ENCODE measurements around the gene PRKN. TPM values are rescaled to one million over a fixed set of nuclear protein-coding genes. Genes with fewer than 3 reads are reported as not detected.

The PRKN gene
- total RNA-seq, 2 experiments from 2014 or later: not detected

GRCh38 chr6:162491637-162492036 is 235.9 kb downstream of the PRKN start:
- Mint-ChIP-seq H3K4me1 (no peaks in the 10 kb centered on the region), H3K4me3 (no peak overlapping the region), H3K9me3 (ENCODE audit: low read depth) (peaks cover 4% of the 10 kb centered on the region), H3K27ac (no peak overlapping the region), H3K36me3 (no peaks in the 10 kb centered on the region), H3K27me3 (no peaks in the 10 kb centered on the region)
- ATAC-seq (no peak), DNase-seq (no peak)
- CTCF ChIA-PET: no interaction called here

GRCh38 chr6:162489101-162489976 is 238.2 kb downstream of the PRKN start:
- H3K36me3 Mint-ChIP-seq: no peaks in the 10 kb centered on the region
- CTCF ChIA-PET: no interaction called here

GRCh38 chr6:162488444-162488843 is 239.1 kb downstream of the PRKN start:
- DNase-seq (no peak), ATAC-seq (no peak)
- no peaks in the 10 kb centered on the region for H3K4me1 Mint-ChIP-seq
- CTCF ChIA-PET: no interaction called here
- H3K36me3 Mint-ChIP-seq: no peaks in the 10 kb centered on the region
- H3K9me3 Mint-ChIP-seq (ENCODE audit: low read depth): peaks cover 2% of the 10 kb centered on the region
- no peak overlapping the region for H3K4me3 Mint-ChIP-seq
- no peaks in the 10 kb centered on the region for H3K27me3 Mint-ChIP-seq
- no peak overlapping the region for H3K27ac Mint-ChIP-seq

More at GRCh38 chr6:162489101-162489976, 238.2 kb downstream of the PRKN start:
- ATAC-seq (no peak), DNase-seq (no peak)
- Mint-ChIP-seq H3K9me3 (ENCODE audit: low read depth) (peaks cover 3% of the 10 kb centered on the region), H3K4me1 (no peaks in the 10 kb centered on the region), H3K4me3 (no peak overlapping the region), H3K27ac (no peak overlapping the region), H3K27me3 (no peaks in the 10 kb centered on the region)

- ATAC-seq: no peak
- peaks cover 2% of the 10 kb centered on the region for H3K9me3 Mint-ChIP-seq (ENCODE audit: low read depth)
- CTCF ChIA-PET: no interaction called here
- no peaks in the 10 kb centered on the region for H3K36me3 Mint-ChIP-seq
- H3K27ac Mint-ChIP-seq: no peak overlapping the region
- no peaks in the 10 kb centered on the region for H3K4me1 Mint-ChIP-seq
- H3K4me3 Mint-ChIP-seq: no peak overlapping the region
- H3K27me3 Mint-ChIP-seq: no peaks in the 10 kb centered on the region
- DNase-seq: no peak
Measured at GRCh38 chr6:162485464-162485863, 242.1 kb downstream of the PRKN start.

DNA sequence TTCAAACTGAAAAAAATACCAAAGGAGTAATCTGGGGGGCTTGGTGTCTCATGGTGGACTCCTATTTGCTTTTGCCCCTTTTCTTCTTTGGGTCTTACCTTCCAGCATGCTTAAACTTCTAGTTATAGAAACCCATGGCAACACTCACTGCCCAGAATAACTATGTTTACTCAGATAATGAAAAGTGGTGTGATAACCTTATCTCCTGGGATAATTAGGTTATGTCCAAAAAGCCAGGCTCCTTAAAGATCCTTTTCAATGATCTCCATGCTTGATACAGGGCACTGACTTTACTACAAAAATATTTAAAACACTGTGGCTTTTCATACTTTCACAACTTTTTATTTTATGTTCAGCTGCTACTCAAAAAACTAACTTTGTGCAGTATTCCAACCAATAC is 245.6 kb downstream of the PRKN start:
- Mint-ChIP-seq H3K4me3 (no peak overlapping the region), H3K27me3 (no peaks in the 10 kb centered on the region), H3K36me3 (no peaks in the 10 kb centered on the region), H3K4me1 (no peaks in the 10 kb centered on the region), H3K27ac (no peak overlapping the region), H3K9me3 (ENCODE audit: low read depth) (peaks cover 5% of the 10 kb centered on the region)
- CTCF ChIA-PET: no interaction called here
- DNase-seq (no peak), ATAC-seq (no peak)

DNA sequence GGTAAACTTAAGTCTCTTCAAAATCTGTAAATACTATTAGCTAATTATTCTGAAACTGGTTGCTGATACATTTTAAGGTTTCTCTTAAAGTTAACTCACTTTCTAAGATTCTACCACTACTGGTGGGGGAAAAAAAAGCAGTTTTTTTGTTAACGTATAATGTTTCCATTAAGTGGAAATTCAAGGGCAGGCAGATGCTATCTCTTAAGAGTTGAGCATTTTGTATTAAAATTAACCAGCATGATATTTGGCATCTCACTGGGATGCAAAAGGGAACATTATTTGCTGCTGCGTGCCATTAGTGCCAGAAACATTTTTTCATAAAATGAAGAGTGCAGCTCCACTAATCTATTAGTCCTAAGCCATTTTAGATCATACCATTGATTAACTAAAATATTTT is 246.2 kb downstream of the PRKN start:
- no peaks in the 10 kb centered on the region for H3K4me1 Mint-ChIP-seq
- H3K4me3 Mint-ChIP-seq: no peak overlapping the region
- no peaks in the 10 kb centered on the region for H3K27me3 Mint-ChIP-seq
- DNase-seq (no peak), ATAC-seq (no peak)
- no peaks in the 10 kb centered on the region for H3K36me3 Mint-ChIP-seq
- no peak overlapping the region for H3K27ac Mint-ChIP-seq
- CTCF ChIA-PET: no interaction called here
- H3K9me3 Mint-ChIP-seq (ENCODE audit: low read depth): peaks cover 5% of the 10 kb centered on the region

DNA sequence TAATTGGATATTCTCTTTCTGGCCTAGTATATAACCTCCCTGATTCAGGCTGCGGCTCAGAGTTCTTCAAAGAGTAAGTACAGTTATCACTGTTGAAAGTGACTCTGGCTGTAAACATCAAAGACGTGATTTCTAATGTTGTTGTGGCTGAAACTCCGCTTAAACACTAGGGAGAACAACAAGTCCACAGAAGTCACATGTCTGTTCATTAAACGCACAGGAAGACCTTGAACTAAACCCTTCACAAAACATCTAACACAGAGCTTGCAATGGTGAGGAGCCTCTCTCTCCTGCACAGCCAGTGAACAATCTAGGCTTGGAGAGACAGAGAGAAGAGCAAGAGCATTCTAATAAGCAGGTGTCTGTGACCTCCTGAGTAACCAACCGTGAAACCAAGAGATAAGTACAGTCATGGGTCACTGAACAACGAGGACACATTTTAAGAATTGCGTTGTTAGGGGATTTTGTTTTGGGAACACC is 249.3 kb downstream of the PRKN start:
- ATAC-seq (no peak), DNase-seq (no peak)
- H3K9me3 Mint-ChIP-seq (ENCODE audit: low read depth): peaks cover 9% of the 10 kb centered on the region
- CTCF ChIA-PET: no interaction called here
- H3K36me3 Mint-ChIP-seq: no peaks in the 10 kb centered on the region
- H3K27me3 Mint-ChIP-seq: no peaks in the 10 kb centered on the region
- H3K4me1 Mint-ChIP-seq: no peaks in the 10 kb centered on the region
- no peak overlapping the region for H3K4me3 Mint-ChIP-seq
- no peak overlapping the region for H3K27ac Mint-ChIP-seq

DNA sequence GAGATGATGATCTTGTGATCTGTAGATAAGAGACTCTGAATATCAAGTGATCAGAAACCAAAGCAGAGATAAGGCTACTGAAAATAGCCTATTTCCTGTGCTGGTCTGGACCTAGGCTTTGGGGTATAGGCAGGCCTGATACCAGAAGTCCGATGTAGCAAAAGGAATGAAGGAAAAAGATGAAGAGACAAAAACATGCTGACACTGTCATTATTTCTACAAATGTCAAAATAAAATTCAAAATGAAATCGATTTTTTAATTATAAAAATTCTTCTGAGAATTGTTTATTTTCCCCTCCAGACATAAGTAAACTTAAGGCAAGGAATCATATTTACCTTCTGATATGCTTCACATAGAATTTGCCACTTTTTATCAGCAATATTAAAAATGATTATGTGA is 252.8 kb downstream of the PRKN start:
- H3K4me3 Mint-ChIP-seq: no peak overlapping the region

GRCh38 chr6:162471842-162472241 is 255.7 kb downstream of the PRKN start:
- Mint-ChIP-seq H3K27me3 (no peaks in the 10 kb centered on the region), H3K9me3 (ENCODE audit: low read depth) (peaks cover 4% of the 10 kb centered on the region), H3K27ac (no peak overlapping the region), H3K36me3 (no peaks in the 10 kb centered on the region), H3K4me3 (no peak overlapping the region), H3K4me1 (no peaks in the 10 kb centered on the region)
- ATAC-seq (no peak), DNase-seq (no peak)
- CTCF ChIA-PET: no interaction called here

More for the DNA sequence above, 252.8 kb downstream of the PRKN start:
- Mint-ChIP-seq H3K27me3 (no peaks in the 10 kb centered on the region), H3K27ac (no peak overlapping the region), H3K9me3 (ENCODE audit: low read depth) (peaks cover 4% of the 10 kb centered on the region), H3K4me1 (no peaks in the 10 kb centered on the region), H3K36me3 (no peaks in the 10 kb centered on the region)
- ATAC-seq (no peak), DNase-seq (no peak)
- CTCF ChIA-PET: no interaction called here

GRCh38 chr6:162468326-162468725 is 259.2 kb downstream of the PRKN start:
- Mint-ChIP-seq H3K27me3 (no peaks in the 10 kb centered on the region), H3K27ac (no peak overlapping the region), H3K4me1 (no peaks in the 10 kb centered on the region), H3K4me3 (no peak overlapping the region), H3K36me3 (no peaks in the 10 kb centered on the region), H3K9me3 (ENCODE audit: low read depth) (no peaks in the 10 kb centered on the region)
- no peak for ATAC-seq
- DNase-seq: no peak
- CTCF ChIA-PET: no interaction called here

DNA sequence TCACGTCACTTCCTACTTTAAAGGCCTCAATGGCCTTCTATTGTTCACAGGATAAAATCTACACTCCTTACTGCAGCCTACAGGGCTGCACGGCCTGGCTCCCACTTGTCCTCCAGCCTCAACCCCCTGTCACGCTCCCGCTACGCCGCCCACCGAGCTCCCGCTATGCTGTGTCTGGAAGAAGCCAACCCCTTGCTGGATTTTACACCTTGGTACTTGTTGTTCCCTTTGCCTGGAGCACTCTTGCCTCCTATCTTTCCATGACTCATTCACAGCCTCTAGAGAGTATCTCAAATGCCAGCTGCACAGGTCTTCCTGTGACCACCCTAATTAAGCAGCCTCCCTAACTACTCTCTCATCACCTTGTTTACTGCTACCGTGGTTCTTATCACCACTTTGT is 259.9 kb downstream of the PRKN start:
- no peaks in the 10 kb centered on the region for H3K27me3 Mint-ChIP-seq
- CTCF ChIA-PET: no interaction called here
- ATAC-seq (no peak), DNase-seq (no peak)
- no peak overlapping the region for H3K4me3 Mint-ChIP-seq
- H3K36me3 Mint-ChIP-seq: no peaks in the 10 kb centered on the region
- no peak overlapping the region for H3K27ac Mint-ChIP-seq
- H3K9me3 Mint-ChIP-seq (ENCODE audit: low read depth): no peaks in the 10 kb centered on the region
- H3K4me1 Mint-ChIP-seq: no peaks in the 10 kb centered on the region

GRCh38 chr6:162463576-162463975 is 264.0 kb downstream of the PRKN start:
- no peak for DNase-seq
- peaks cover 5% of the 10 kb centered on the region for H3K9me3 Mint-ChIP-seq (ENCODE audit: low read depth)
- H3K4me3 Mint-ChIP-seq: no peak overlapping the region
- CTCF ChIA-PET: no interaction called here
- no peaks in the 10 kb centered on the region for H3K27me3 Mint-ChIP-seq
- no peaks in the 10 kb centered on the region for H3K36me3 Mint-ChIP-seq
- no peaks in the 10 kb centered on the region for H3K4me1 Mint-ChIP-seq
- ATAC-seq: no peak
- no peak overlapping the region for H3K27ac Mint-ChIP-seq

GRCh38 chr6:162459985-162460384 is 267.6 kb downstream of the PRKN start:
- Mint-ChIP-seq H3K36me3 (no peaks in the 10 kb centered on the region), H3K4me3 (no peak overlapping the region), H3K9me3 (ENCODE audit: low read depth) (peaks cover 7% of the 10 kb centered on the region), H3K4me1 (no peaks in the 10 kb centered on the region), H3K27me3 (no peaks in the 10 kb centered on the region), H3K27ac (no peak overlapping the region)
- no peak for DNase-seq
- CTCF ChIA-PET: no interaction called here
- ATAC-seq: no peak

GRCh38 chr6:162450358-162450757 is 277.2 kb downstream of the PRKN start:
- DNase-seq (no peak), ATAC-seq (no peak)
- Mint-ChIP-seq H3K4me3 (no peak overlapping the region), H3K4me1 (no peaks in the 10 kb centered on the region), H3K27ac (no peak overlapping the region), H3K27me3 (no peaks in the 10 kb centered on the region), H3K36me3 (no peaks in the 10 kb centered on the region), H3K9me3 (ENCODE audit: low read depth) (peaks cover 4% of the 10 kb centered on the region)
- CTCF ChIA-PET: no interaction called here
